Left forelimb (tissue), 1 donor: ENCODE results near the gene MAB21L1.

ENCODE experiments used
- DNase-seq: peaks from one replicate; pipeline ENCODE4 v3.0.0-alpha.2; 2018; ENCODE audit warnings: low spot score

The MAB21L1 gene

DNA sequence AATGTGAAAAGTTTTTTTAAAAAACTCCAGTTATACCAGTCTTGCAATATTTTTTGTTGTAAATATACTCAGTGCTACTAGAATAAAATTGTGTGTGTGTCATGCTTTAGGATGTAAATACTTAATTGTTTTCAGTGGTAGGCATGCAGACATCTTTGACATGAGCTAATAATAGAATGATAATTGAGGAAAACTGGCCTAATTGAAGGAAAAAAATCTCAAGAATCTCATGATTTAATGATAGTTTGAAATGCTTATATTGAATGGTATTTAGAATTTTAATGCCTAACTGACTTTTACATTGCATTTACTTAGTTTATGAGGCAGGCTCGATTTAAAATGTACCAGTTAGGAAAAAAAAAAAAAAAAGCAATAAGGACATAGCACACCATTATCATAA, 3.2 kb upstream of the MAB21L1 start:
- no peak for DNase-seq

GRCh38 chr13:35479038-35479492, 2.6 kb upstream of the MAB21L1 start:
- no peak for DNase-seq

GRCh38 chr13:35478271-35479037, 2.0 kb upstream of the MAB21L1 start:
- DNase-seq = peak; percentile 73

DNA sequence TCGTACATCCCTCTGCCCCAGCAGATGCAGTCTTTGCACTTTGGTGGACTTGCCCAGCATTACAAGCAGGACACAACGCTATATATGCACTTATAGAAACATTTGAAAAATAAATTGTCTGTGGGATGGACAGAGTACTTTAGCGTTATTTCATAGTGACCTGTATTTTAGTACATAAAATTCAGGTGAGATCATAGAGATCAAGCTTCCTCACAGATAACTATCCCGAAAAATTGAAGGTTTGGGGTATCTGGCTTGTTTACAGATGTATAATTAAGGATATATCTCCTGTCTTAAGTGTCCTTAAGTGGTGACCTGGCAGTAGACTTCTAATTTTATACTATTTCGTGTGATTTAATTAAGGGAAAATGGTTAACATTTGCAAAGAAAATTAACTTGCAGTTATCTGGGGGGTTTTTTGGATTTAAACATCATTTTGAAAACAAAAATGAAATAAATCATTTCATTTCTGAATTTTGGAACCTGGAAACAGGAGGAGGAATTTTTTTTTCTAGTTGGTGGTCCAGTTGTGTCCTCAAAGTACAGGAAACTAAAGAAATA, 977 bp upstream of the MAB21L1 start:
- DNase-seq = no peak

DNA sequence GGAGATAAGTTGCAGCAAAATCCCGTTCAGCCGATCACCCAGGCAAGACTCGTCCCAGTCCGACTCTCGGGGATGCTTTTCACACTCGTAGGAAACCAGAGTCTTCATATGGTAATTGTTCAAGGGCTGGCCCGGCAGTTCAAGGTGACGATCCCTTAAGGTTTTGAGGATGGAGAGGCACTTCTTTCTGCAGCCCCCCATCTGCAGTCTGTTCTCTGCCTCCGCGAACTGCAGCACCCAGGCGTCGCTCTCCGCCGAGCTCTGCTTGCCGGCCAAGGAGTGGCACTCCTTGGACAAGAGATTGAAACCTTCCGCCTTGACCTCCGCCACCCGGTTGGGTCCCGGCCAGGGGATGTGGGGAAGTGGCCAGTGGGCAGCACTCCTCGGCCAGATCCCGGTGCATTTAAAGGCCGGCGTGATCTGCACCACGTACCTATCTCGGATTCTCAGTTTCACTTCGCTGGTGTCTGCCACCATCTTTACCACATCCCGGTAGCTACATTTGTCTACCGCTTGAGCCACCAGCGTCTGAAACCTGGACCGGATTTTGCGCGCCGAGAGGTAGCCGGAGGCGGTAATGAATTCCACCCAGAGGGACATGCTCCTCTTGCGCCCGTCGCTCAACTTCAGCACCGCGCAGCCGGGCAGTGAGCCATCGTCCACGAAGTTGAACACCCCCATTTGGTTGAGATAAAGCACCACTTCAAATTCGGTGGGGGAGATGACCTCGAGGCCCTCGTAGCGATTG, 1.1 kb downstream of the MAB21L1 start:
- peak; percentile 76 for DNase-seq

GRCh38 chr13:35474496-35475211, 1.8 kb downstream of the MAB21L1 start:
- DNase-seq = peak; percentile 73

GRCh38 chr13:35473802-35474201, 2.7 kb downstream of the MAB21L1 start:
- DNase-seq = no peak

- no peak for DNase-seq
Measured at GRCh38 chr13:35473206-35473775, 3.2 kb downstream of the MAB21L1 start.

GRCh38 chr13:35472323-35472881, 4.1 kb downstream of the MAB21L1 start:
- peak; percentile 69 for DNase-seq

DNA sequence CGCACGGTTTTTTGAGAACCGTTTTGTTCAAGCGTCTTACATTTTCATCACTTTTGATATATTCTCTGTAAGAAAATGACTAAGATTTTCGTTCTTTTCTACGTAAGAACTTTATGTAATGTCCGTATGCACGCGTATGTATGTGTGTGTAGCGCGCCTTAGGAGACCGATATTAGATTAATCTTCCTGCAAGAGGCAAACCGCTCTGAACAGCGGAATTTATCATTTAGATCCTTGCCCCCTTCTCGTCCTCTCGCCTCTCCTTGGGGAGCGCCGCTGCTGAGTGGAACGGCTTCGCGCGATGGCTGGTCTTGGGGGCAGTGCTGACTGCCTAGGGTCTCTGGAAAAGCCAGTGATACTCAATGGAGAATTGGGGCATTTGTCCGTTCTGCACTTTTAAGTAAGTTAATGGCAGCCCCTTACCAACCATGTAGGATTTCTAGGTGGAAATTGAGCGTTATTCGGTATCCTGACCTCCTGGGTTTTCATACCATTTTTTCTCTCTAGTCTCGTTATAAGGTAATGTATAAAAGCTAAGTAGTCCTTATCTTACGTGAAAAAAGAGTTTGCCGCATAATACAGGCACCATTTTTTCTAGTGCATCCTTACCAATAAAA, 4.7 kb downstream of the MAB21L1 start:
- DNase-seq = peak; percentile 78

- DNase-seq = peak; percentile 89
Measured at GRCh38 chr13:35470671-35471661, 5.5 kb downstream of the MAB21L1 start.

- no peak for DNase-seq
Measured at GRCh38 chr13:35469806-35470525, 6.5 kb downstream of the MAB21L1 start.

- DNase-seq = no peak
Measured at GRCh38 chr13:35468195-35468594, 8.3 kb downstream of the MAB21L1 start.

GRCh38 chr13:35465371-35465770, 11.1 kb downstream of the MAB21L1 start:
- DNase-seq = no peak

- DNase-seq = no peak
Measured at GRCh38 chr13:35460061-35460460, 16.4 kb downstream of the MAB21L1 start.

GRCh38 chr13:35457258-35457657, 19.2 kb downstream of the MAB21L1 start:
- no peak for DNase-seq

DNA sequence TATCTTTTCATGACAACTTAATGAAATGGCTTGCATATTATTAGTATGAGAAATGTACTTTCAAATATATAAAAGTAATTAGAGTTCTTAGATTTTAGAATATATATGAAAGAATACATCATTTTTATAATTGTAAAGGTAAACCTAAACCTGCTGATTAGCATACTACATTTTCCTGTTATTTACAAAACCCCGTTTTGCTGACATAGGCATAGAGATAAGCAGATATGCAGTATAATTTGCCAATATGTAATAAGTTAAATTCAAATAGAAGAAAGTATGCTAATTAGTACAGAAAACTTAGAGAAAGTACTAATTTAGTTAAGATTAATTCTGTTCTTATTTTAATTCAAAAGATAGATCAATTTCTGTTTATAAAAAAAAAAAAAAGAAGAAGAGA, 21.5 kb downstream of the MAB21L1 start:
- no peak for DNase-seq

DNA sequence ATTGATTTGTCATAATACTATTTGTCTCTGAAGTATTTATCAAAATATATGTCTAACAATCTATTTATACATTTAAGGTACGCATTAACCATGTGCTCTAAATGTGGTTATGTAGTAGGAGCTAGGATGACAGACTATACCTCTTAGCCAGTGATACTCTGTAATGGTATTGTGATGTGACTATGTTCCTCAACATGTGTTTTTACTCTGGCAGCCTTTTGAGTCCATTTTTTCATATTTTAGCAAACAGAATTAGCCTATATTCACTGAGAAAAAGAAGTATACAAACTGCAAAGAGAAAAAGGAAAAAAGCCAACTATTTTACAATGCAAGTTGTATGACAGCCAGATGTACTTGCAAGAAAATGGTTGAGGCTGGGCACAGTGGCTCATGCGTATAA, 26.7 kb downstream of the MAB21L1 start:
- DNase-seq = no peak

DNA sequence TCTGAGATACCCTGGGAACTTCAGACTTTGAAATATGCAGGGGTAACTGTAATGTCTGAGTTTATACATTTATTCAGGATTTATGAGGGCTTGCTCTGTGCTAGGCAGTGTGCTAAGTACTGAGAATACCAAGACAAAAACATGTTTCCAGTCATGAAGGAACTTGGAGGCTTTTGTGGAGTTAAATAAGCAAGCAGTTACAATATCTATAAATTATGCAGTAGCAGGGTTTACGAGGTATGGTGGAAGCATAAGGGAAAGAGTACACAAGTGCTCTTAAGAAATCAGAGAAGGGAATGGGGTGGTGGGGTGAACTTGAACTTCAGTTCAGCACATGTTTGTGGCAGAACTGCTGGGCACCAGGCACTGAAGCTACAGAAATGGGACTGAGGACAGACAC, 28.0 kb downstream of the MAB21L1 start:
- no peak for DNase-seq
